IMR-90 (cell line): ENCODE data around the gene RIMS1. TPM values are rescaled to one million over a fixed set of nuclear protein-coding genes. Genes with fewer than 3 reads are reported as not detected.

ENCODE experiments used
- ATAC-seq: fragments of 200-7000 bp; cut with Tn5 transposase; 2 replicates; pipeline ENCODE4 v1.9.1; 2020; ENCODE audit warnings: low read depth, mild to moderate bottlenecking, moderate library complexity
- BruUV-seq: library from RNA; stranded (reverse); fragments of 400-500 nt; replicated peaks from 2 replicates; lab custom pipeline; 2021; lab: Mats Ljungman, UMichigan
- CTCF ChIA-PET: fragments of 300-600 bp; formaldehyde crosslinking; extraction: SDS; loops from one replicate; lab custom pipeline; 2021; ENCODE audit warnings: antibody characterized with exemption; lab: Yijun Ruan, JAX
- POLR2A ChIA-PET: fragments of 300-600 bp; sonication (Branson Sonifier 250); formaldehyde crosslinking; loops from one replicate; lab custom pipeline; 2022; ENCODE audit warnings: antibody characterized with exemption; ENCODE audit not compliant: unreplicated experiment; lab: Charles Lee
- DNase-seq: peaks from one replicate; pipeline ENCODE4 v3.0.0; 2013
- H2AFZ ChIP-seq: replicated peaks from 2 replicates; pipeline ENCODE3; 2013; ENCODE audit warnings: low read length, mild to moderate bottlenecking; ENCODE audit not compliant: poor library complexity
- H2AK5ac ChIP-seq: 2 replicates; pipeline ENCODE4 v1.6.1; 2013; ENCODE audit warnings: low read depth, low read length, inconsistent platforms
- H2AK9ac ChIP-seq: replicated peaks from 2 replicates; pipeline ENCODE3; 2013; ENCODE audit warnings: mild to moderate bottlenecking, low read depth, low read length, moderate library complexity; ENCODE audit not compliant: poor library complexity
- H2BK120ac ChIP-seq: 2 replicates; pipeline ENCODE4 v1.6.1; 2013; ENCODE audit warnings: low read depth, low read length, inconsistent platforms
- H2BK15ac ChIP-seq: 3 replicates; pipeline ENCODE4 v1.6.1; 2013; ENCODE audit warnings: low read depth, low read length, inconsistent platforms
- H2BK20ac ChIP-seq: 2 replicates; pipeline ENCODE4 v1.6.1; 2013; ENCODE audit warnings: low read depth, mild to moderate bottlenecking, inconsistent platforms, low read length, moderate library complexity
- H2BK5ac ChIP-seq: 2 replicates; pipeline ENCODE4 v1.6.1; 2013; ENCODE audit warnings: mild to moderate bottlenecking, low read depth, low read length, inconsistent platforms; ENCODE audit not compliant: poor library complexity, severe bottlenecking
- H3K14ac ChIP-seq: replicated peaks from 2 replicates; pipeline ENCODE4 v1.6.1; 2013; ENCODE audit warnings: low read depth, low read length, inconsistent platforms
- H3K18ac ChIP-seq: 2 replicates; pipeline ENCODE4 v1.6.1; 2013; ENCODE audit warnings: low read depth, low read length, control low read depth
- H3K23ac ChIP-seq: 2 replicates; pipeline ENCODE4 v1.6.1; 2013; ENCODE audit warnings: low read depth, low read length, inconsistent platforms
- H3K27ac ChIP-seq: 2 replicates; pipeline ENCODE4 v1.5.1; 2013; ENCODE audit warnings: mild to moderate bottlenecking, control low read depth, low read length; ENCODE audit not compliant: insufficient read depth
- H3K27me3 ChIP-seq: 2 replicates; pipeline ENCODE4 v1.6.1; 2013; ENCODE audit warnings: low read length; ENCODE audit not compliant: control insufficient read depth, insufficient read depth
- H3K36me3 ChIP-seq: 2 replicates; pipeline ENCODE4 v1.6.1; 2013; ENCODE audit warnings: low read length, mixed read lengths; ENCODE audit not compliant: control insufficient read depth, insufficient read depth
- H3K4ac ChIP-seq: 2 replicates; pipeline ENCODE4 v1.6.1; 2013; ENCODE audit warnings: low read depth, low read length, inconsistent platforms
- H3K4me1 ChIP-seq: 2 replicates; pipeline ENCODE4 v1.6.1; 2013; ENCODE audit warnings: low read length, mixed read lengths; ENCODE audit not compliant: control insufficient read depth, insufficient read depth
- H3K4me2 ChIP-seq: 2 replicates; pipeline ENCODE4 v1.6.1; 2013; ENCODE audit warnings: low read depth, mild to moderate bottlenecking, control low read depth, low read length, moderate library complexity
- H3K4me3 ChIP-seq: 2 replicates; pipeline ENCODE4 v1.5.1; 2013; ENCODE audit warnings: low read depth, mild to moderate bottlenecking, control low read depth, low read length, moderate library complexity; ENCODE audit not compliant: insufficient read depth
- H3K56ac ChIP-seq: 2 replicates; pipeline ENCODE4 v1.6.1; 2013; ENCODE audit warnings: low read length, inconsistent platforms; ENCODE audit not compliant: insufficient read depth; ENCODE audit errors: extremely low read depth
- H3K79me1 ChIP-seq, 2 experiments: 2 replicates each; pipeline ENCODE4 v1.6.1; 2013; ENCODE audit warnings: low read length in 2 of 2, inconsistent platforms in 1 of 2, low read depth in 1 of 2
- H3K9ac ChIP-seq: 2 replicates; pipeline ENCODE4 v1.6.1; 2013; ENCODE audit warnings: low read depth, low read length, control low read depth
- H3K9me1 ChIP-seq: 2 replicates; pipeline ENCODE4 v1.6.1; 2013; ENCODE audit warnings: low read length, inconsistent platforms; ENCODE audit not compliant: insufficient read depth
- H3K9me3 ChIP-seq: 2 replicates; pipeline ENCODE4 v1.6.1; 2013; ENCODE audit warnings: low read length; ENCODE audit not compliant: control insufficient read depth, insufficient read depth
- H4K20me1 ChIP-seq: 2 replicates; pipeline ENCODE4 v1.6.1; 2013; ENCODE audit warnings: low read length, inconsistent platforms; ENCODE audit not compliant: insufficient read depth
- H4K5ac ChIP-seq: 2 replicates; pipeline ENCODE4 v1.6.1; 2013; ENCODE audit warnings: mild to moderate bottlenecking, low read depth, low read length, control low read depth
- H4K8ac ChIP-seq, 2 experiments: 2 replicates each; pipeline ENCODE4 v1.6.1; 2013; ENCODE audit warnings: low read depth in 2 of 2, low read length in 2 of 2, control low read depth in 1 of 2, inconsistent platforms in 1 of 2
- H4K91ac ChIP-seq: 2 replicates; pipeline ENCODE4 v1.6.1; 2013; ENCODE audit warnings: low read depth, low read length, inconsistent platforms; ENCODE audit not compliant: insufficient read depth
- CEBPB ChIP-seq: IDR thresholded peaks from 2 replicates; pipeline ENCODE4 v1.6.1; 2012; ENCODE audit warnings: low read depth, low read length, improper control_type of control experiment
- POLR2A ChIP-seq: IDR thresholded peaks from 2 replicates; pipeline ENCODE4 v1.6.1; 2012; ENCODE audit warnings: mild to moderate bottlenecking, low read depth, low read length
- RCOR1 ChIP-seq: IDR thresholded peaks from 2 replicates; pipeline ENCODE4 v1.6.1; 2012; ENCODE audit warnings: mild to moderate bottlenecking, low read length, improper control_type of control experiment; ENCODE audit not compliant: insufficient replicate concordance
- USF2 ChIP-seq: fragments of 150-350 bp; IDR thresholded peaks from 2 replicates; pipeline ENCODE4 v1.6.1; 2017; ENCODE audit warnings: mild to moderate bottlenecking, antibody characterized with exemption, low read length, low read depth
- dilution Hi-C: fragments of 300-500 bp; cut with HindIII; formaldehyde crosslinking; loops from one replicate; pipeline ENCODE4 v1.14.3; 2018; ENCODE audit warnings: low sequenced_read_pairs; ENCODE audit not compliant: unreplicated experiment
- in situ Hi-C: fragments of 300-500 bp; cut with MboI; formaldehyde crosslinking; loops from 3 replicates; pipeline ENCODE4 v1.14.3; 2019; ENCODE audit warnings: low sequenced_read_pairs, inconsistent platforms, mixed read lengths
- intact Hi-C: fragments of 100-400 bp; cut with micrococcal nuclease; formaldehyde crosslinking; loops from 2 replicates; pipeline ENCODE4 v1.10.0; 2022
- polyA plus RNA-seq, 3 experiments: library from polyadenylated mRNA; depleted of rRNA; stranded (reverse); fragments of >200 nt; gene quantifications; 2 replicates each; pipeline ENCODE4 v1.2.3, GENCODE V29; 2012; ENCODE audit warnings: low replicate concordance in 1 of 3
- total RNA-seq: library from RNA; depleted of rRNA; stranded (reverse); fragments of >200 nt; gene quantifications from 2 replicates; pipeline ENCODE4 v1.2.3, GENCODE V29; 2012

RIMS1 gene
- total and polyA plus RNA-seq, 2 of the 4 experiments (the other 2 are of a cell fraction): 0.44 to 3.8 TPM

GRCh38 chr6:71906813-71907212, 20.5 kb downstream of the RIMS1 start:
- Histone ChIP-seq H3K27me3 (no peaks in the 10 kb centered on the region), H2BK15ac (no peak overlapping the region), H3K79me1 (no peaks in the 10 kb centered on the region), H2AK9ac (no peak overlapping the region), H3K4ac (no peak overlapping the region), H2BK120ac (no peak overlapping the region), H3K9ac (no peak overlapping the region), H3K9me1 (peaks cover 2% of the 10 kb centered on the region; the same call in 1 of the 2 replicates), H3K4me1 (no peaks in the 10 kb centered on the region), H3K56ac (no peak overlapping the region), H3K36me3 (no peaks in the 10 kb centered on the region), H3K4me3 (no peak overlapping the region), H2BK5ac (no peak overlapping the region), H2AK5ac (no peak overlapping the region), H4K20me1 (no peaks in the 10 kb centered on the region), H3K4me2 (no peak overlapping the region), H2BK20ac (no peak overlapping the region), H4K8ac (no peak overlapping the region), H3K14ac (no peak overlapping the region), H2AFZ (no peak overlapping the region), H3K23ac (no peak overlapping the region), H4K5ac (no peak overlapping the region), H4K91ac (no peak overlapping the region), H3K9me3 (no peaks in the 10 kb centered on the region), H3K27ac (no peak overlapping the region), H3K18ac (no peak overlapping the region)
- ATAC-seq (no peak), DNase-seq (no peak)
- in situ Hi-C loops: no loop called here
- intact Hi-C loops: no loop called here
- no peak for TF ChIP-seq RCOR1
- no peak for TF ChIP-seq CEBPB
- no peak for TF ChIP-seq USF2
- TF ChIP-seq POLR2A: no peak
- dilution Hi-C loops: no loop called here
- CTCF ChIA-PET: no interaction called here
- POLR2A ChIA-PET: no interaction called here
- BruUV-seq: no TSS peak
